GM21825 (cell line): Measurements from ENCODE around the gene CYP26A1.

Experiments used
- ATAC-seq: cut with Tn5 transposase; IDR thresholded peaks from one replicate; pipeline ENCODE4 v1.9.1; 2021; ENCODE audit warnings: mild to moderate bottlenecking, moderate library complexity; ENCODE audit not compliant: unreplicated experiment

CYP26A1 gene

GRCh38 chr10:93113042-93113441, 39.3 kb downstream of the CYP26A1 start:
- no peak for ATAC-seq

- no peak for ATAC-seq
Observed at GRCh38 chr10:93115661-93116383, 42.1 kb downstream of the CYP26A1 start.

GRCh38 chr10:93121311-93121710, 47.6 kb downstream of the CYP26A1 start:
- ATAC-seq, result no peak

GRCh38 chr10:93123766-93124165, 50.1 kb downstream of the CYP26A1 start:
- ATAC-seq, result no peak

GRCh38 chr10:93124580-93125318, 51.1 kb downstream of the CYP26A1 start:
- peak; percentile 63 for ATAC-seq

DNA sequence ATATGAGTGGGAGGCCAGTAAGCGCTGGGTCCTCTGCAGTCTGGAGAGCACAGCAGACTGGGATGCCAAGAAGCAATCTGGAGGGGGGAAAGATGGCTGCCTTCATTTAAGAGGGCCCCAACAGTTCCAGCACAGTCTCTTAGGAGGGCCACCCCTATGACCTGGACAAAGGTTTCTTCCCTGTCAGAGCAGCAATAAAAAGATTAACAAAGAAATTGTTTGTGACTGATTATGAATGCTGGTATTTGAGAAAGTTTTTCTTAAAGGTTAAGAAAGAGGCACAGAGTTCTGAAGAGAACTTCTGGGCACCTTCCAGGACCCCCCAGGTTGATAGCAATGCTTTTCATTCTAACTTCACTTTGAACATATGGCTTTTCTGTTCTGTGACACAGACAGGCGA, 52.3 kb downstream of the CYP26A1 start:
- no peak for ATAC-seq

- no peak for ATAC-seq
Observed at GRCh38 chr10:93126483-93127052, 52.9 kb downstream of the CYP26A1 start.
